ENCODE measurements around the gene PROK1. TPM values are rescaled to one million over a fixed set of nuclear protein-coding genes. Genes with fewer than 3 reads are reported as not detected.

Gene PROK1
- polyA plus RNA-seq, 1 donor (not counting 4 experiments of a cell fraction or from before 2014, with no cell fraction given) = not detected

- no peak overlapping the region for H3K9ac ChIP-seq (ENCODE audit: control insufficient read depth, extremely low read depth, insufficient read depth, low read length)
- H3K27ac ChIP-seq (ENCODE audit: control insufficient read depth, insufficient read depth, low read length) = no peak overlapping the region
- TF ChIP-seq EZH2 (IDR thresholded peaks at IDR 0.05; ENCODE audit: low read length) (no peak), CTCF (optimal IDR thresholded peaks at IDR 0.05 in 1 of 3, IDR thresholded peaks at IDR 0.05 in 1 of 3, conservative IDR thresholded peaks at IDR 0.05 in 1 of 3; ENCODE audit: extremely low read depth in 1 of 3, insufficient read depth in 2 of 3, low read length in 3 of 3) (no peak)
- H3K79me2 ChIP-seq (ENCODE audit: control insufficient read depth, insufficient read depth, low read length) = no peaks in the 10 kb centered on the region
- dilution Hi-C loops (cut with MboI; ENCODE audit: extremely low pct_ligation_motif_present, low sequenced_read_pairs) = no loop called here
- H3K4me2 ChIP-seq (ENCODE audit: control insufficient read depth, extremely low read depth, insufficient read depth, low read depth, low read length) = no peak overlapping the region
- no peak overlapping the region for H2AFZ ChIP-seq (ENCODE audit: control insufficient read depth, low read length)
- no peaks in the 10 kb centered on the region for H4K20me1 ChIP-seq (ENCODE audit: control insufficient read depth, extremely low read depth, insufficient read depth, low read length)
- no peaks in the 10 kb centered on the region for H3K36me3 ChIP-seq (ENCODE audit: control insufficient read depth in 2 of 2, extremely low read depth in 1 of 2, insufficient read depth in 2 of 2, low read length in 2 of 2)
- H3K9me3 ChIP-seq (ENCODE audit: control insufficient read depth, low read depth, low read length) = no peaks in the 10 kb centered on the region
- no peak overlapping the region for H3K4me3 ChIP-seq (ENCODE audit: control insufficient read depth in 2 of 3, extremely low read depth in 1 of 3, insufficient read depth in 2 of 3, low read depth in 1 of 3, low read length in 3 of 3)
- no peaks in the 10 kb centered on the region for H3K9me1 ChIP-seq (ENCODE audit: control insufficient read depth, extremely low read depth, insufficient read depth, low read length)
- no peak for FAIRE-seq
- H3K27me3 ChIP-seq (ENCODE audit: control insufficient read depth, extremely low read depth, insufficient read depth, low read length) = no peaks in the 10 kb centered on the region
- H3K4me1 ChIP-seq (ENCODE audit: control insufficient read depth, extremely low read depth, insufficient read depth, low read length) = no peaks in the 10 kb centered on the region
- DNase-seq (ENCODE audit: low read depth, low spot score) = no peak
Observed at GRCh38 chr1:110424699-110425611, 26.0 kb upstream of the PROK1 start.

GRCh38 chr1:110425612-110426152 is 25.3 kb upstream of the PROK1 start:
- H3K4me1 ChIP-seq (ENCODE audit: control insufficient read depth, extremely low read depth, insufficient read depth, low read length) = no peaks in the 10 kb centered on the region
- no peak for DNase-seq (ENCODE audit: low read depth, low spot score)
- H3K4me3 ChIP-seq (ENCODE audit: control insufficient read depth in 2 of 3, extremely low read depth in 1 of 3, insufficient read depth in 2 of 3, low read depth in 1 of 3, low read length in 3 of 3) = no peak overlapping the region
- H3K36me3 ChIP-seq (ENCODE audit: control insufficient read depth in 2 of 2, extremely low read depth in 1 of 2, insufficient read depth in 2 of 2, low read length in 2 of 2) = no peaks in the 10 kb centered on the region
- H3K9me1 ChIP-seq (ENCODE audit: control insufficient read depth, extremely low read depth, insufficient read depth, low read length) = no peaks in the 10 kb centered on the region
- no peak overlapping the region for H3K4me2 ChIP-seq (ENCODE audit: control insufficient read depth, extremely low read depth, insufficient read depth, low read depth, low read length)
- FAIRE-seq = no peak
- H3K27ac ChIP-seq (ENCODE audit: control insufficient read depth, insufficient read depth, low read length) = no peak overlapping the region
- no peak overlapping the region for H2AFZ ChIP-seq (ENCODE audit: control insufficient read depth, low read length)
- H3K27me3 ChIP-seq (ENCODE audit: control insufficient read depth, extremely low read depth, insufficient read depth, low read length) = peaks cover 5% of the 10 kb centered on the region
- dilution Hi-C loops (cut with MboI; ENCODE audit: extremely low pct_ligation_motif_present, low sequenced_read_pairs) = no loop called here
- H4K20me1 ChIP-seq (ENCODE audit: control insufficient read depth, extremely low read depth, insufficient read depth, low read length) = no peaks in the 10 kb centered on the region
- TF ChIP-seq CTCF (optimal IDR thresholded peaks at IDR 0.05 in 1 of 3, IDR thresholded peaks at IDR 0.05 in 1 of 3, conservative IDR thresholded peaks at IDR 0.05 in 1 of 3; ENCODE audit: extremely low read depth in 1 of 3, insufficient read depth in 2 of 3, low read length in 3 of 3) = no peak
- no peak for TF ChIP-seq EZH2 (IDR thresholded peaks at IDR 0.05; ENCODE audit: low read length)
- no peak overlapping the region for H3K9ac ChIP-seq (ENCODE audit: control insufficient read depth, extremely low read depth, insufficient read depth, low read length)
- no peaks in the 10 kb centered on the region for H3K79me2 ChIP-seq (ENCODE audit: control insufficient read depth, insufficient read depth, low read length)
- no peaks in the 10 kb centered on the region for H3K9me3 ChIP-seq (ENCODE audit: control insufficient read depth, low read depth, low read length)

All from keratinocyte (primary cell).